ENCODE data around the gene ITGA2B.
"Not testable (repeated sequence)": the region's sequence is repeated elsewhere in the genome, so short reads cannot be mapped to it uniquely, and the experiment has no call there.

The ITGA2B gene

GRCh38 chr17:44351961-44352827, 37.3 kb downstream of the ITGA2B start:
- DNase-seq = no peak

DNA sequence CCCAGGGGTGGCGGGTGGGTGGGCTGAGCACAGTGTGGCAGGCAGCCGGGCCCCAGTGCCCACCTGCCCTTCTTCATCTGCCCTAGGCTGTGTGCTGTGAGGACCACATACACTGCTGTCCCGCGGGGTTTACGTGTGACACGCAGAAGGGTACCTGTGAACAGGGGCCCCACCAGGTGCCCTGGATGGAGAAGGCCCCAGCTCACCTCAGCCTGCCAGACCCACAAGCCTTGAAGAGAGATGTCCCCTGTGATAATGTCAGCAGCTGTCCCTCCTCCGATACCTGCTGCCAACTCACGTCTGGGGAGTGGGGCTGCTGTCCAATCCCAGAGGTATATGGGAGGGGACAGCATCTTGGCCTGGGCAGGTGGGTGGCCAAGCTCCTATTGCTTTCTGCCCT, 38.0 kb downstream of the ITGA2B start:
- no peak for DNase-seq

DNA sequence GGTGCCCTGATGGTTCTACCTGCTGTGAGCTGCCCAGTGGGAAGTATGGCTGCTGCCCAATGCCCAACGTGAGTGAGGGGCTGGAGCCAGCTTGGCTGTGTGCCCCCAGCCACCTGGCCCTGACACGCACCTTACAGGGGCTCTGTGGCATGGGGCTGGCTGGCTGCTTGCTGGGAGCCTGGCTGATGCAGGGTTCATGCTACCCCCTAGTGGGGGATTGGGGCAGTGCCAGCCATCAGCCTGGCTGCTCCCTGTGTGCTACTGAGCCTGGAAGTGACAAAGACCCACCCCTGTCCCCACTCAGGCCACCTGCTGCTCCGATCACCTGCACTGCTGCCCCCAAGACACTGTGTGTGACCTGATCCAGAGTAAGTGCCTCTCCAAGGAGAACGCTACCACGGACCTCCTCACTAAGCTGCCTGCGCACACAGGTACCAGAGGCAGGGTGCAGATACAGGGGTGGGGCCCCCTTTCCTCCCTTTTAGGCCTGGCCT, 38.7 kb downstream of the ITGA2B start:
- DNase-seq = peak; percentile 70 to 75

DNA sequence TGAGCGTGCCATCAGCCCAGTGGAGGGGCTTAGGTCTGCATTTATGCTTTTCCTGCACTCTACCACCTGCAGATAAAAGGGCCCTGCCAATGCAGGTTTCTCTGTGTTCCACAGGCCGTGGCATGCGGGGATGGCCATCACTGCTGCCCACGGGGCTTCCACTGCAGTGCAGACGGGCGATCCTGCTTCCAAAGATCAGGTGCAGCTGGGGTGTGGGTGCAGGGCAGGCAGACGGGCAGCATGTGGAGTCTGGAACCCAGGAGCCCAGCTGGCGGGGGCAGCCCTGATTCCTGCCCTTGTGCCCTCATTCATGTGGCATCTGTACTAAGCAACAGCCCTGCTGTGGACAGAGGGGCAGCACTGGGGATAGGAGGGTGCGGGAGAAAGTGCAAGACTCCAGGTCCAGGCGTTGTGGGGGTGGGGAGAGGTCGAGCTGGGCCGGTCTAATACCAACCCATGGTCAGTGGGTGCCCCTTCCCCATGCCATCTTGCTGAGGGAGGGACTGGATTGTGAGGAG, 39.8 kb downstream of the ITGA2B start:
- no peak for DNase-seq

DNA sequence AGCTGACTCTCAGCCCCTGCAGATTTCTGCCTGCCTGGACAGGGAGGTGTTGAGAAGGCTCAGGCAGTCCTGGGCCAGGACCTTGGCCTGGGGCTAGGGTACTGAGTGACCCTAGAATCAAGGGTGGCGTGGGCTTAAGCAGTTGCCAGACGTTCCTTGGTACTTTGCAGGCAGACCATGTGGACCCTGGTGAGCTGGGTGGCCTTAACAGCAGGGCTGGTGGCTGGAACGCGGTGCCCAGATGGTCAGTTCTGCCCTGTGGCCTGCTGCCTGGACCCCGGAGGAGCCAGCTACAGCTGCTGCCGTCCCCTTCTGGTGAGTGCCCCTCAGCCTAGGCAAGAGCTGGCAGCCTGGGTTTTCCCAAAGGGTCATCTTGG, 40.5 kb downstream of the ITGA2B start:
- DNase-seq = no peak

- DNase-seq = no peak
Measured at GRCh38 chr17:44348234-44348987, 41.0 kb downstream of the ITGA2B start.

GRCh38 chr17:44347206-44348055, 42.0 kb downstream of the ITGA2B start:
- not testable (repeated sequence) for DNase-seq

GRCh38 chr17:44346064-44346844, 43.2 kb downstream of the ITGA2B start:
- DNase-seq = no peak

DNA sequence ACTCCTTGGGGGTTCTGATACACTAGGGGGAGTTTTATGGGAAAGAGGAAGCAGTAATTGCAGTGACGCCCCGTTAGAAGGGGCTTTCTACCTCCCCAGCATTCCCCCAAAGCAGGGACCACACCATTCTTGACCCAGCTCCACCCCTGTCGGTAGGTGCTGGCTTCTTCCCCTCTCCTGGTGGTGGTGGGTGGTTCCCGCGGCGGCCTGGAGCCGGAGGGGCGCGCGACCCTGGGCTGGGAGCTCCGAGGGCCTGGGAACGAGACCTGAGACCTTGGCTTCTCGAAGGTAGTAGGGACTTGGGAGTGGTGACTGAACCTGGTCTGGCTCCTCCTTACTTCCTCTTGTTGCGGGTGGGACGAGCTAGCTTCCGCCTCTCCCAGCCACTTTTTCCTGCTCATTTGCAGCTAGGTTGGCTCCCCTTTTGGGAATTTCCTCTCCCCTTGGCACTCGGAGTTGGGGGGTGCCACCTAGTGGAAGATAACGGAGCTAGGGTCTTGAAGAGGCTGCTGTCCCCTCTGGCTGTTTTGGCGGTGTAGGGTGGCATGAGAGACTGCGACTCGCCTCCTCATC, 43.9 kb downstream of the ITGA2B start:
- DNase-seq = peak in 1 of 2 donors; percentile 30

DNA sequence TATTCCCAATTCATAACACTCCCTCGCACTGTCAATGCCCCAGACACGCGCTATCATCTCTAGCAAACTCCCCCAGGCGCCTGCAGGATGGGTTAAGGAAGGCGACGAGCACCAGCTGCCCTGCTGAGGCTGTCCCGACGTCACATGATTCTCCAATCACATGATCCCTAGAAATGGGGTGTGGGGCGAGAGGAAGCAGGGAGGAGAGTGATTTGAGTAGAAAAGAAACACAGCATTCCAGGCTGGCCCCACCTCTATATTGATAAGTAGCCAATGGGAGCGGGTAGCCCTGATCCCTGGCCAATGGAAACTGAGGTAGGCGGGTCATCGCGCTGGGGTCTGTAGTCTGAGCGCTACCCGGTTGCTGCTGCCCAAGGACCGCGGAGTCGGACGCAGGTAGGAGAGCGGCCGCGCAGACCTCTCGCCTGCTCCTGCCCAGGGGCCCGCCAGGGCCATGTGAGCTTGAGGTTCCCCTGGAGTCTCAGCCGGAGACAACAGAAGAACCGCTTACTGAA, 44.5 kb downstream of the ITGA2B start, which contains the start of gene GRN:
TSS of gene GRN (plus strand) at position 364 of the 515 bp plus-strand sequence. CDS start 3,863 bp downstream, outside the sequence.
- peak; percentile 72 to 78 for DNase-seq

DNA sequence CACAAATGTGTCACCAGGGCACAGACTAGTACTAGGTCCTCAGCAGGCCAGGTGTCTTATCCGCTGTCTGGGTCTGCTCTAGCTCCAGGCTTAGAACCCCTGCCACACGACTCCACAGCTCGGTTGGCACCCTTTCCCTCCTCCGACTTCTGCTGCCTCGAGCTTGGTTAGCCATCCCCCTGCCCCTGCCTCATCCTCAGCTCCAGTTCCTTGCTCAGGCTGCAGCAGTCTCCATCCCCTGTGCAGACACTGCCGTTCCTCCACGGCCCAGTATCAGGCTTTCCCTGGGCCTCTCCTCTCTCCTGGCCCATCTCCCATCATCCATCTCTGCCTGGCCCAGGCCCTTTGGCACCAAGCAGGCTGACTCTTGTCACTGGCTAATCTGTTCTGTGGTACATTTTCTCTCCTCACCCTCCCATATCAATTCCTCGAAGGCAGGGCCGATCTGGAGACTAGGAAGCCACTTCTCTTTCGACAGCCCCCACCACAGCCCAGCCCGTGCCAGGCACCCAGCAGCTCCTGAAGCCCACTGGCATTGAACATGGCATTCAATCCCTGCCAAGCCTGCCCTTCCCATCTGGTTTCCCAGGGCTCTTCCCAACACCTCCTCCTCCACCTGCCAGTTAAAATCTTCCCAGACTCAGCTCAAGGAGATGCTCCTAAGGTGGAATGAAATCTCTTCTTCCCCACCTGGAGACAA, 45.8 kb downstream of the ITGA2B start:
- DNase-seq = no peak

DNA sequence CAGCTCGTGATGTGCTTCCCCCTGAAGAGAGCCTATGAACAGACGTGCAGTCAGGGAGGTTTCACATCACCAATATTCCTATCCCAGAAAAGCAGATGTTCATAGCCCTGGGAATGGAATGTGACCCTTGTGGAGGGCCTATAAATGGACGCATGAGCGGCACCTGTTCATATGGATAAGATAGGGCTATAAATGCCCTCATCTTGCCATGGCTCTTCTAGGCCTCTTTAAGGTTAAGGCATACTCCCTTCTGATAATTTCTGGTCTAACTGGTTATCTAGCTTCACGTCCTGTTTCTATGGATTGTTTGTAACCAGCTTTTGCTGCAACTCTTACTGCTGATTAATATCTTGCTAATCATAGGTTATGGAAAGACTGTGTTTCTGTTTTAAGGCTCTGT, 48.9 kb downstream of the ITGA2B start:
- not testable (repeated sequence) for DNase-seq

- DNase-seq = no peak
Measured at GRCh38 chr17:44338702-44339101, 50.7 kb downstream of the ITGA2B start.

DNA sequence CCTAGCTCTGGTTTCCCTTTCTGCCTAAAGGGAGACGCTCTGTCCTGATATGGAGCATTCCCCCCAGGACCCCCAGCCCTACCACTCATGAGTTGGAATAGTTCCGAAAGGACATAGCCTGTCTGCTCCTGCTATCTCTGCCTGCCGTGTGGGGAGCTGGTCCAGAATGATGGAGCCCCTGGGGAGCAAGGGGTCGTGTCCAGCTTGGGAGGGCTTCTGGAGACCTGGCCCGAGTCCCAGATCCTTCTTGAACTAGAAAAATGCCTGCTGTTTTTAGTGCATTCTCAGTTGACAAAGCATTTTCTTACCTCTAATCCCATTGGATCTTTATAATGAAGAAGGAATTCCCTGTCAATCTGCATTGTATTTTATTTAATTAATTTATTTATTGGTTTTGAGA, 53.5 kb downstream of the ITGA2B start:
- no peak for DNase-seq

- DNase-seq = no peak
Measured at GRCh38 chr17:44335564-44335963, 53.9 kb downstream of the ITGA2B start.

DNA sequence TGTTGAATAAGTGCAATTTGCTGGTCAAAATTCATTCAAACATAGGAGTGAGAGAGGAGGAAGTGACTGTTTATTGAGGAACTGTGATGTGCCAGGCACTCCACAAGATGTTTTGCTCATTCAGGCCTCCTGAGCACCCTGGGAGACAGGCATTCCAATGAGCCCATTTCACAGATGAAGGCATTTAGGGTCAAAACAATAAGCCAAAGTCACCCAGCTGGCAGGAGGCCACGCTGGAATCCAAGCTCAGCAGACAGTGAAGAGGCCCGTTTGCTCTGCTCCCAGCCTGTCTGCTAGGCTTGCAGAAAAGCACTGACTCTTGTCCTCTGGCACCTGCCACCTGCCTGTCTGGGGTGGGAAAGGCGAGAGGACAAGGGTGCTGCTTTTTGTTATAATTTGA, 54.7 kb downstream of the ITGA2B start:
- DNase-seq = no peak

DNA sequence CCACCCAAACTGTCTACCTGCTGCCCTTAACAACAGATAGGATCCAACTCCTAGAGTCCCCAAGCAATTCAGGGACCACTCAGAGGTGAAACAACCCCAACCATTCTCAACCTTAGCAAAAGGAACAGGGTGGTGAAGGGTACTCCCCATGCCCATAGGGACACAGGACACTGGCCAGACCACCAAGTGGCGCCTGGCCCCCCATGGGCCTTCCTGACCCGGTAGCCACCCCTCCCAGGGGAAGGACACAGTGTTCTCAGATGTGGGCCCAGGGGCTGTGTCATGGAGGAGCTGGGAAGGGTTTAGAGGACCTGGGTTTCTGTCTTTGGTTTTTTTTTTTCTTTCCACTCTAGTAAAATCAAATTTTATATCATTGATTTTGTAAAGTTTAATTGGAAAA, 55.1 kb downstream of the ITGA2B start:
- DNase-seq = no peak

DNA sequence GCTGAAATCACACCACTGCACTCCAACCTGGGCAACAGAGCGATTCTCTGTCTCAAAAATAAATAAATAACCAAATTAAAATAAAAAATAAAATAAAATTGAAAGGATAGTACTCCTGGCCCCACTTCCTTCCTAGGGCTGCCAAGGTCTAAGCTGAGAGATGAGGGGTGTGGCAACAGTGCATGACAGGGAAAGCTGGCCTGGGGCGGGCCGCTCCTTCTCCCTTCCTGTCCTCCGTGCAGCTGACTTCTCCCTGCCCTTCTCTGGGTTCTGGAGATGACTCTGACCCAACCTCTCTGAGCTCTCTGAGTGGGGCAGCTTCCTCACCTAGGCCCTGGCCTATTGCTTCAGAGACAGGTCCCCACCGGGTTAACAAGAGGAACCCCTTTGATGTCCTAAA, 56.1 kb downstream of the ITGA2B start:
- no peak for DNase-seq

DNA sequence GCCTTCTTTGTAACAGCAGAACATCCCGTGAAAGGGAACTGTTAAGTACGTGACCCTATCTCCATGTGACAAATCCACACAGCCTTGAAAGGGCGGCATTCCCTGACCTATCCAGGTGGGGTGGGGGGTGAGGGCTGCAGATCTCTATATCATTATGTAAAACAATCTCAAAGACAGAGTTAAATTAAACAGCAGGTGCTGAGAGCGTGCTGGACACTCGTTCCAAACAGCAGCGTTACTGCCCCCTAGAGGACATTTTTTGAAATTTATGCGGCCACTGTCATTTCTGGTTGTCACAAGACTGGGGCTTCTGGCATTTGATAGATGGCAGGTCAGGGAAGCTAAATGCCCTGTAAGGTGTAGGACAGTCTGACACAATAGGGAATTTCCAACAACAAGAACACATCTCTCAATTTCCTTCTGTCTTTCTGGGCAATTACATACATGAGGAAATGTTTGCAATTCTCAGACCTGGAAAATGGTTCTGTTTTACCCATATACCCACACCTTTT, 58.1 kb downstream of the ITGA2B start:
- DNase-seq = peak; percentile 71 to 76

DNA sequence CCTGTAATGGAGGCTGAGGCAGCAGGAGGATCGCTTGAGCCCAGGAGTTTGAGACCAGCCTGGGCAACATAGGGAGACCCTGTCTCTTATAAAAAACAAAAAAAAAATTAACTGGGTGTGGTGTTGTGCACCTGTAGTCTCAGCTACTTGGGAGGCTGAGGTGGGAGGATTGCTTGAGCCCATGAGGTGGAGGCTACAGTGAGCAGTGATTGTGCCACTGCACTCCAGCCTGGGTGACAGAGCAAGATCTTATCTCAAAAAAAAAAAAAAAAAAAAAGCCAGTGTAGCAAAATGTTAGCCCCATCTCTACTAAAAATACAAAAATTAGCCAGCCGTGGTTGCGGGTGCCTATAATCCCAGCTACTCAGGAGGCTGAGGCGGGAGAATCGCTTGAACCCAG, 59.2 kb downstream of the ITGA2B start:
- DNase-seq = not testable (repeated sequence)

All from stimulated activated CD4-positive, alpha-beta T cell treated with anti-CD3 and anti-CD28 coated beads, Interleukin-2, amount 100 ng/mL, for 48 hours (primary cell).